GM12801 (cell line): ENCODE measurements around the gene NUDT14.

ENCODE experiments used
- TF ChIP-seq, protein P1 (sequence below): IDR thresholded peaks from one replicate; pipeline ENCODE4 v1.5.1; 2011; ENCODE audit warnings: control low read depth; ENCODE audit not compliant: insufficient read length; ENCODE audit errors: extremely low read depth

Gene NUDT14

DNA sequence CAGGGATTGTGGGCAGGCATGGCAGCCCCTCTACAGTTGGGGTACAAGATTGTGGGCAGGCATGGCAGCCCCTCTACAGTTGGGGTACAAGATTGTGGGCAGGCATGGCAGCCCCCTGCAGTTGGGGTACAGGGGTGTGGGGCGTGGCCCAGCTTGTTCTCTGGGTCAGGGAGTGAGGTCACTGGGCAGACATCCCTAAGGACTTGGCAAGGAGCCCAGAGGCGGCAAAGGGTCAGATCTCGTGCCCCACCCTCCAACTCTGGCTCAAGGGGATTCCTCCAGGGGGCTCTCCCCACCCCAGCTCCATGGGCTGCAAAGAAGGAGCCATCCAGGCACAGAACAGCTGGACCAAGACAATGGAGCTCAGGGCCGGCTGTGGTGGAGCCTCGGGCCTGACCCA is 25.8 kb upstream of the NUDT14 start:
- TF ChIP-seq, protein P1, sequence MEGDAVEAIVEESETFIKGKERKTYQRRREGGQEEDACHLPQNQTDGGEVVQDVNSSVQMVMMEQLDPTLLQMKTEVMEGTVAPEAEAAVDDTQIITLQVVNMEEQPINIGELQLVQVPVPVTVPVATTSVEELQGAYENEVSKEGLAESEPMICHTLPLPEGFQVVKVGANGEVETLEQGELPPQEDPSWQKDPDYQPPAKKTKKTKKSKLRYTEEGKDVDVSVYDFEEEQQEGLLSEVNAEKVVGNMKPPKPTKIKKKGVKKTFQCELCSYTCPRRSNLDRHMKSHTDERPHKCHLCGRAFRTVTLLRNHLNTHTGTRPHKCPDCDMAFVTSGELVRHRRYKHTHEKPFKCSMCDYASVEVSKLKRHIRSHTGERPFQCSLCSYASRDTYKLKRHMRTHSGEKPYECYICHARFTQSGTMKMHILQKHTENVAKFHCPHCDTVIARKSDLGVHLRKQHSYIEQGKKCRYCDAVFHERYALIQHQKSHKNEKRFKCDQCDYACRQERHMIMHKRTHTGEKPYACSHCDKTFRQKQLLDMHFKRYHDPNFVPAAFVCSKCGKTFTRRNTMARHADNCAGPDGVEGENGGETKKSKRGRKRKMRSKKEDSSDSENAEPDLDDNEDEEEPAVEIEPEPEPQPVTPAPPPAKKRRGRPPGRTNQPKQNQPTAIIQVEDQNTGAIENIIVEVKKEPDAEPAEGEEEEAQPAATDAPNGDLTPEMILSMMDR, result no peak

DNA sequence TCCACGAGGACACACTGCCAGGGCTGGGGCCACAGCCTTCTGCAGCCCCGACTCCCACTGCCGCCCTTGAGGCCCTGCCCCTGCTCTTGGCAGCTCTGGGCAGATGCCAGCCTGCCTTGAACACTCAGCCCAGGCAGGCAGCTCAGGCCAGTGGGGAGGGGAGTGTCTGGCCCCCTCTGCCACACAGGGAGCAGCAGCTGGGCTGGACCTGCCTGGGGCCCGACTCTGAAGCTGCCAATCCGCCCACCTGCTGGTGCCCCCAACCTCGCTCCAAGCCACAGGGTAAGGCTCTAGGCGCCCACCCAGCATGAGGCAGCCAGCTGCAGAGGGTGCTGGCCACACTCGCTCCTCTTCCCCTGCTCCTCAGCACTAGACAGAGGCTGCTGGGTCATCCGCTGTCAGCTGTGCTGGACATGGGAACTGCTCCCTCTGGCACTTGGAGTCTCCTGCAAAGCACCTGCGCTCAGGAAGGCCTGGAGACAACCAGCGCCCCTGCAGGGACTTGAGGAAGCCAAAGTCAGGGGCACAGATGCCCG is 24.6 kb upstream of the NUDT14 start:
- TF ChIP-seq, protein P1, result no peak

DNA sequence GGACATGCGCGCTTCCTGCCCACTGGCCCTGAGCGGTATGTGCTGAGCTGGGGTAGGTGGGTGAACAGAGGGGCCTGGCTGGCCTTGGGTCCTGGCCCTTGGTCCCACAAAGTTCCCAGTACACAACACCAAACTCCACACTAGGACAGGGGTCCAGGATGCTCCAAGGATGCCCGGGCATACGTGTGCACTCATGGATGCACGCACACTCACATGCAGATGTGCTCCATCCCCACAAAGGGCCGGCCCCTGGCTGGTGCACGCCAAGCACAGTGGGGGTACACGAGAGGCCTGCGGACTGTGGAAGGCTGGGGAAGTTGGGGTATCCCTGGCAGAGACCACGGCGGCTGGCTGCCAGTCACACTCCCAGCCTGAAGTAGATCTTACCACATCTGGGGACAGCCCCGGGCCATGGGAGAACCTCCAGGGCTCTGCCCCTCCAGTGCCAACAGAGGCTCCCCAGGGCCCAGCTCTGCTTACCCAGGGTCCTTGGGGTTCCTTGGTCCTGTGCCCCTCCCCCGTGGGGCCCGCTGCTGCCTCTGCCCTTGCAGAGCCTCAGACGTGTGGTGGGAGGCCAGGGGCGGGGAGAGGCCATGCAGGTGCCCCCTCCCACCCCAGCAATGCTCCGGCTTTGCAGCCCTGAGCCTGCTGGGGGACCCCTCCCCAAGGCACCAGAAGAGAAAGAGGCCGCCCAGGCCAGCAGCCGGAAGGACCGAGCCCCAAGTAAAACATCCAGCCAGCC is 24.0 kb upstream of the NUDT14 start:
- TF ChIP-seq, protein P1, result no peak

DNA sequence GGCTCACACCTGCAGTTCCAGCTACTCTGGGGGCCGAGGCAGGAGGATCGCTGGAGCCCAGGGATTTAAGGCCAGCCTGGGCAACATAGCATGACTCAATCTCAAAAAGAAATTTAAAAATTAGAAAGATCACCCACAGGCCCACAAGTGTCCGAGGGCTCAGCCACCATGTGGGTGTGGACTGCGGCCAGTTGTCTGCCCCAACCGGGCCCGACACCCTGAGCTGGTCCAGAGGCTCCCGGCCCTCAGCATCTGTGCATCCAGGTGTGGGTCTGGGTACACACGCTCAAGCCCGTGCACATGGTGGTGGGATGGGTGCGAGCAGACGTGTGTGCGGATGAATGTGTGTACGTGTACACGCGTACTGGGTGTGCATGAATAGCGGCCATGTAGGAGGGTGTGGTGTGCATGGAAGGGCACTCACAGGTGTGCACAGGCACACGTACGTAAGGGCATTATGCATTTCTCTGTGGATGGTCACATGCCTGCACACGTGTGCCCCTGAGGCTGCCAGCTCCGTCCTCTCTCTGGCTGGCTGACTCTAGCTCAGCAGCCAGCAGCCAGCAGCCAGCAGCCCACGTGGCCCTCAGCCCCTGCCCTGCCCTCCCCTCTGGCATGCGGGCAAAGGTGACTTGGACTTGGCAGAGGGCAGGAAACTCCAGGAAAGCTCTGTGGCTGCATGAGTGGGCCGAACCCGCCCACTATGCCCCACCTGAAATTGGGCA is 23.3 kb upstream of the NUDT14 start:
- TF ChIP-seq, protein P1, result no peak

DNA sequence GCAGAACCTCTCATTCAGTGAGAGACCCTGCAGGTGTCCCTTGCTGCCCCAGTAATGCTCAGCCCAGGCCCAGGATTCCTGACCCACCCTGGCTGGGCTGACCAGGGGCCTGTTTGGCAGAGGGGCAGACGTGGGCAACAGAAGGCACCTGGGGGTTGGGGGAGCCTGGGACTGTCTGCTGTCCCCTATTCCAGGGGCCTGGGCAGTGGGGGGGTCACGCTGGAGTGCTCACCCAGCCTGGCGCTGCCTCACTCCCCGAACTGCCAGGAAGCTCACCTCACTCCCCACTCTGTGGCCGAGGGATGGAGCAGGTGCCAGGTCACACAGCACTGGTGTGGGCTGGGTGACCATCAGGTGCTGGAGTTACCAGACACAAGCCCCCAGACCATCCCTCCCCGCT is 22.6 kb upstream of the NUDT14 start:
- TF ChIP-seq, protein P1, result no peak

DNA sequence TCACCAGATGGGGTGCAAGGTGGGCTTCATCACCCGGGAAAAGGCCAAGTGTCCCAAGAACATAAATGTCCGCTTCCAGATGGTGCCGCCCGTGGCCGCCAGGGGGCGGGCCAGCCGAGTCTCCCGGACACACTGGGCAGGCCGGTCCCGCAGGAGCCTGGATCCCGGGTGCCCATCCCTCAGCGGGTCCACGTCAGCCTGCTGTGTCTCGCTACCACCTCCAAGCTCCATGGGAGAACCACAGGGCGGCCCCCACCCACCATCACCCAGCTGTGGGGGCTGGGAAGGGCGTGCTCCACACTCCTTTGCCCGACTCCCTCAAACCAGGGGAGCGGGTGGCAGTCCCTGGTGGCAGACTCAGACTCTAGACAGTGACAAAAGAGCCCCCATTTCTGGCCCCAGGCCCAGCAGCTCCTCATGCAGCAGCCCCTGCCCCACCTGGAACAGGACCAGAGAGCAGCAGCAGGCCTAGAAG is 22.0 kb upstream of the NUDT14 start:
- TF ChIP-seq, protein P1, result no peak

DNA sequence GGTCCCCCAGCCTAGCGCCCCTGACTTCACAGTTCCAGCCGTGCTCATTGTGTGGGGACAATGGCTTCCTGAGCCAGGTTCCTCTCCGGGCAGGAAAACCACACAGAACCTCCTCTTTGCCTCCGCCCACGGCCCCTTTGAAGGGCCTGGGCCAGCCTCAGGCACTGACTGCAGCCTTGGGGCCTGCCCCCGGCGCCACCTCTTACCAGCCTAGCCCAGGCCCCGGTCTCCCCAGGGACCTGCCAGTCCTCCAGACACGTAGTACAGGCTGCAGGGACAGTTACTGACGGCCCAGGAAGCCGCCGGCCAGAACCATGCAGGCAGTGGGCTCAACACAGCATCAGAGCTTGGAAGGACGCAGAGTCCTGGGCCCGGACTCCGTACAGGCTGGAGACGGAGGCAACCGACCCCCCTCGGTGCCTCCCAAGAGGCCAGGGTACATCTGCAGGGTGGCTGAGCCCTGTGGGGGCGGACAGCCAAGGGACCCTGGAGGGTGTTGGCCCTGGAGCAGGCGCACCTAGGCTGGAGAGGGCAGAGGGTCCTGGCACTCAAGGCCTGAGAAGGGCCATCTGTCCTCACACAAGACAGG is 20.9 kb upstream of the NUDT14 start:
- TF ChIP-seq, protein P1, result no peak
